Cardiac fibroblast (primary cell): ENCODE measurements around the gene UBE2QL1.

Experiments used
- DNase-seq, 2 donors: peaks; one replicate each; pipeline versions ENCODE4 v3.0.0 to v3.0.0-alpha.2; 2010; ENCODE audit warnings: low read depth in 2 of 2
- H3K4me3 ChIP-seq, 2 donors: replicated peaks in 1 of 2; 1 replicate in 1 of 2; 2 replicates in 1 of 2; pipeline ENCODE4 v1.5.1; 2011; ENCODE audit warnings: low read depth in 2 of 2, low read length in 2 of 2, mild to moderate bottlenecking in 2 of 2, moderate library complexity in 1 of 2
- CTCF ChIP-seq: IDR thresholded peaks from one replicate; pipeline ENCODE4 v1.5.1; 2011; ENCODE audit warnings: low read depth, mild to moderate bottlenecking, low read length, inconsistent platforms

UBE2QL1 gene

GRCh38 chr5:6448622-6449464 is at the start of gene UBE2QL1:
Gene UBE2QL1 (plus strand): TSS chr5:6448859. CDS start chr5:6448894, 35 bp downstream.
- DNase-seq: peak; percentile 0 to 13
- no peak within 1 kb of the TSS for H3K4me3 ChIP-seq
- TF ChIP-seq CTCF: no peak

- H3K4me3 ChIP-seq: no peak overlapping the region
- TF ChIP-seq CTCF: no peak
- peak; percentile 33 to 44 for DNase-seq
Observed at GRCh38 chr5:6399980-6400910, 48.4 kb upstream of the UBE2QL1 start.

- H3K4me3 ChIP-seq: no peak overlapping the region
- DNase-seq: no peak
- no peak for TF ChIP-seq CTCF
Observed at GRCh38 chr5:6401410-6401809, 47.2 kb upstream of the UBE2QL1 start.

GRCh38 chr5:6402939-6403338 is 45.7 kb upstream of the UBE2QL1 start:
- DNase-seq: no peak
- no peak for TF ChIP-seq CTCF
- no peak overlapping the region for H3K4me3 ChIP-seq

GRCh38 chr5:6403416-6403815 is 45.2 kb upstream of the UBE2QL1 start:
- DNase-seq: no peak
- no peak overlapping the region for H3K4me3 ChIP-seq
- TF ChIP-seq CTCF: no peak

GRCh38 chr5:6404129-6404528 is 44.5 kb upstream of the UBE2QL1 start:
- no peak for TF ChIP-seq CTCF
- DNase-seq: peak in 1 of 2 donors; percentile 17
- H3K4me3 ChIP-seq: no peak overlapping the region
